Measurements from ENCODE around the gene NTRK2.

The NTRK2 gene

DNA sequence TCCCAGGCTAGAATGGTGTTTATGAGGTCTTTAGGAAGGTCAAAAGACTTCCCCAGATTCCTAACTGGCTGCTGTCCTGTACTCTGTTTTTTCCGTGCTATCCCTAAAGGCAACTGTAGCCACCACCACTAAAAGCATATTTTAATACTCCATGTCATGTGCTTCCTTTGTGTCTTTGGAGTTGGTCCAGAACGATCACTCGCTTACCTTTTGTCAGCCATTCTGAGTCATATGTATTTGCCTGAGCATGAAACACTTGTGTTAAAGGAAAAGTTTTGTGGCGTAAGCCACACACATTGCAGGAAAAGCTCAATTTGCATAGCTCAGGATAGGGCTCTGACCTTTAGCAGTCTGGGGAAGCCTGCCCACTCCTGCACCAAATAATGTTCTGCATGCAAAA, 299.6 kb downstream of the NTRK2 start:
- no peak overlapping the region for H3K4me3 ChIP-seq (ENCODE audit: low read depth, low read length)
- TF ChIP-seq CTCF (IDR thresholded peaks at IDR 0.05; ENCODE audit: borderline replicate concordance, insufficient read depth, low read depth, low read length) = no peak

DNA sequence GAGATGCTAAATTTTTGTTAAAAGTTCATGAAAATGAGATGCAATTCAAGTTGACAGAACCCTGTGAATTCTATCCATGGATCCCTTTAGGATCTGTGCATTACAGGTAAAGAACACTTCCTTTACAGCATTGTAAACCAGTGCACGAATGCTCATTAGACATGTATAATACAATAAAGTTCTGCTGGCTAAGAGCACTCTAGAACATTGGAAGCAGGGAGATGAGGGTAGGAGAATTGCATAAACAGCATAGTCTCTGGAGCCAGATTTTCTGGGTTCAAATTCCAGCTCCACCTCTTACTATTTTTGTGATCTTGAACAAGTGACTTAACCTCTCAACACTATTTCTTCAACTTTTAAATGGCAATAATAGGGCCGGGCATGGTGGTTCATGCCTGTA, 300.2 kb downstream of the NTRK2 start:
- no peak for TF ChIP-seq CTCF (IDR thresholded peaks at IDR 0.05; ENCODE audit: borderline replicate concordance, insufficient read depth, low read depth, low read length)
- no peak overlapping the region for H3K4me3 ChIP-seq (ENCODE audit: low read depth, low read length)

GRCh38 chr9:84970432-84970831, 300.9 kb downstream of the NTRK2 start:
- TF ChIP-seq CTCF (IDR thresholded peaks at IDR 0.05; ENCODE audit: borderline replicate concordance, insufficient read depth, low read depth, low read length) = no peak
- H3K4me3 ChIP-seq (ENCODE audit: low read depth, low read length) = no peak overlapping the region

GRCh38 chr9:84971571-84971970, 302.0 kb downstream of the NTRK2 start:
- TF ChIP-seq CTCF (IDR thresholded peaks at IDR 0.05; ENCODE audit: borderline replicate concordance, insufficient read depth, low read depth, low read length) = no peak
- H3K4me3 ChIP-seq (ENCODE audit: low read depth, low read length) = no peak overlapping the region

DNA sequence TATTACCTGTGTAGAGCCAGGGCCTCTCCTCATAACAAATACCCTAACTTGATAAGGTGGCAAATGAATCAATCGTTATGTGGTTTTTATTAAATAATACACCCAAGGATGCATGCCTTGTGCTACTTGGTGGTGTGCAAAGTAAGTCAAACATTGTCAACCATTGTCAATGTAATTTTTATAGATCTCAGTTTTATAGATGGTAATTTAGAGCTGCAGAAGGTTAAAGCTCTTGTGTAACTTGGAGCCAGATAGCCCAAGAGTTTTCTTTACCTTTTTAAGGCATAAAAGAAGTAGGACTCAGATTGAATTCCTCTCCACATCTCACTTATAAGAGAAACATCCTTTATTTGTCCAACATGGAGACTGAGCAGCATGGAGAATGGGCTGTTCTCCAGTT, 304.7 kb downstream of the NTRK2 start:
- H3K4me3 ChIP-seq (ENCODE audit: low read depth, low read length) = no peak overlapping the region
- TF ChIP-seq CTCF (IDR thresholded peaks at IDR 0.05; ENCODE audit: borderline replicate concordance, insufficient read depth, low read depth, low read length) = no peak

DNA sequence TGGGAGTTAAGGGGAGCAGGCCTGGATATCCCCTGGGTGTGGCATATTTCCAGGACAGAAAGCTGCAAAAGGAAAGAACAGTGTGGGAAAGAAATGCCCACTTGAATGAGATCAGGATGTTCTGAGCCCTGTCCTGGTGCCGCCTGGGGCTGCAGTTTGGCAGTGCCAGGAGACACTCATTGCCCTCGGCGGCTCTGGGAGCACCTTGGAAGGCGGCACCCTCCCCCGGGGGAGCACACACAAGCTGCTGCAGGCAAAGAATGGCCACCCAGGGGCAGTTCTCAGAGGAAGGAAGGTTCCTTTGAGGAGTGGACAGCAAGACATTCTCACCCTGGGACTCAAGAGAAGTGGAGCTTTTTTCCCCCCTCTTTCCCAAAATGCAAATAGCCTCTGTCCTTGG, 305.3 kb downstream of the NTRK2 start:
- H3K4me3 ChIP-seq (ENCODE audit: low read depth, low read length) = no peak overlapping the region
- no peak for TF ChIP-seq CTCF (IDR thresholded peaks at IDR 0.05; ENCODE audit: borderline replicate concordance, insufficient read depth, low read depth, low read length)

- no peak for TF ChIP-seq CTCF (IDR thresholded peaks at IDR 0.05; ENCODE audit: borderline replicate concordance, insufficient read depth, low read depth, low read length)
- H3K4me3 ChIP-seq (ENCODE audit: low read depth, low read length) = no peak overlapping the region
These were observed 306.4 kb downstream of the NTRK2 start for GRCh38 chr9:84975926-84976325.

Data from GM12875 (cell line).